ENCODE data around the gene GFRA3. TPM values are rescaled to one million over a fixed set of nuclear protein-coding genes. Genes with fewer than 3 reads are reported as not detected.

The GFRA3 gene
- total RNA-seq, 1 experiment from 2014 or later: 1.6 TPM

GRCh38 chr5:138246334-138246733 is 28.1 kb downstream of the GFRA3 start:
- Histone ChIP-seq H2AFZ (ENCODE audit: low read length) (no peak overlapping the region), H3K9ac (ENCODE audit: extremely low read depth, insufficient read length, low read length) (no peak overlapping the region), H3K56ac (ENCODE audit: insufficient read length, low read depth, low read length) (no peak overlapping the region), H4K91ac (ENCODE audit: insufficient read length, low read depth, low read length) (no peak overlapping the region), H3K27me3 (ENCODE audit: insufficient read depth, low read length) (peaks cover 5% of the 10 kb centered on the region; the same call in 1 of the 2 replicates), H2BK5ac (ENCODE audit: insufficient read length, low read length) (no peak overlapping the region), H3K9me3 (ENCODE audit: control insufficient read depth, low read depth, low read length) (no peaks in the 10 kb centered on the region), H3K79me1 (ENCODE audit: insufficient read depth, low read depth, low read length, poor library complexity, severe bottlenecking) (no peaks in the 10 kb centered on the region), H3K14ac (ENCODE audit: insufficient read depth, low read length) (no peak overlapping the region), H2BK20ac (ENCODE audit: low read depth, low read length, poor library complexity, severe bottlenecking) (no peak overlapping the region), H4K5ac (ENCODE audit: insufficient read length, low read depth, low read length) (no peak overlapping the region), H2AK5ac (ENCODE audit: insufficient read length, low read length) (no peak overlapping the region), H3K23ac (ENCODE audit: insufficient read length, low read depth, low read length) (no peak overlapping the region), H3K18ac (ENCODE audit: insufficient read length, low read depth, low read length) (no peak overlapping the region), H3K4me2 (ENCODE audit: insufficient read depth, insufficient read length, low read length) (no peak overlapping the region), H2BK12ac (ENCODE audit: insufficient read length, low read depth, low read length) (no peak overlapping the region), H2BK120ac (ENCODE audit: low read depth, low read length, poor library complexity, severe bottlenecking) (no peak overlapping the region), H4K20me1 (ENCODE audit: control insufficient read depth, insufficient read depth, insufficient read length) (no peaks in the 10 kb centered on the region), H3K27ac (ENCODE audit: insufficient read length, low read depth, low read length) (no peak overlapping the region), H3T11ph (ENCODE audit: low read length) (no peak overlapping the region), H3K79me2 (ENCODE audit: insufficient read depth, low read length) (no peaks in the 10 kb centered on the region), H2BK15ac (ENCODE audit: low read depth, low read length) (no peak overlapping the region), H4K8ac (replicated peaks; ENCODE audit: insufficient read length, low read depth, low read length) (no peak overlapping the region), H3K4me1 (ENCODE audit: insufficient read depth, low read length) (no peaks in the 10 kb centered on the region; the same call in 1 of the 2 replicates), H3K23me2 (ENCODE audit: insufficient read length, low read depth, low read length, poor library complexity, severe bottlenecking) (peaks cover 3% of the 10 kb centered on the region), H3K4ac (ENCODE audit: low read depth, low read length) (no peak overlapping the region)
- Mint-ChIP-seq H3K4me1 (peaks cover 17 to 30% of the 10 kb centered on the region in 2 experiments), H3K36me3 (ENCODE audit: insufficient read depth in 1 of 3, low read depth in 3 of 3) (no peaks in the 10 kb centered on the region), H3K27ac (no peak overlapping the region), H3K9me3 (no peaks in the 10 kb centered on the region), H3K27me3 (ENCODE audit: low read depth) (peaks cover 29% of the 10 kb centered on the region), H3K4me3 (no peak overlapping the region)
- no CpG with 5 or more reads among the region's 4 CpGs for WGBS (ENCODE audit: extremely low coverage, insufficient read length, low lambda C conversion rate)
- no peak for DNase-seq
- TF ChIP-seq CTCF (conservative IDR thresholded peaks at IDR 0.05): no peak
